NCI-H526 (cell line): ENCODE measurements around the gene AP2M1.
"Not testable (repeated sequence)": the region's sequence is repeated elsewhere in the genome, so short reads cannot be mapped to it uniquely, and the experiment has no call there.

Experiments
- DNase-seq, 2 experiments: peaks; one replicate each; lab custom pipeline; 2025; lab: John Stamatoyannopoulos, UW

The AP2M1 gene

DNA sequence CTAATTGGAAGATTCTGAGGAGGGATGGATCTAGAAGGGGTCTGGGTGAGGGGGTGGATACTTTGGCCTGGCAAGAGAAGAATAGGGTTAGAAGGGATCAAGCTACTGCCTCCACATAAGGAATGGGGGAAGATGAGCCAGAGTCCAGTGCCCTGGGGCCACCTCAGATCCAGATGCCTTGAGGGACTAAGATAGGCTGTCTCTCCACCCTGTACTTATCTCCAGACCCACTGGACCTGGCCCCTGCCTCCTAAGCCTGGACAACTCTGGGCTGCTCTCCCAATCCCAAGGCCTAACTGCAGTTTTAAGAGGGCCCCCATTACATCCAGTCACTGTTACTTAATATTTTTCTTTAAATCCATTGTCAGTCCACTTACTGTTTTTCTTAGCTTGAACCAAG is 17.4 kb upstream of the AP2M1 start:
- no peak for DNase-seq

DNA sequence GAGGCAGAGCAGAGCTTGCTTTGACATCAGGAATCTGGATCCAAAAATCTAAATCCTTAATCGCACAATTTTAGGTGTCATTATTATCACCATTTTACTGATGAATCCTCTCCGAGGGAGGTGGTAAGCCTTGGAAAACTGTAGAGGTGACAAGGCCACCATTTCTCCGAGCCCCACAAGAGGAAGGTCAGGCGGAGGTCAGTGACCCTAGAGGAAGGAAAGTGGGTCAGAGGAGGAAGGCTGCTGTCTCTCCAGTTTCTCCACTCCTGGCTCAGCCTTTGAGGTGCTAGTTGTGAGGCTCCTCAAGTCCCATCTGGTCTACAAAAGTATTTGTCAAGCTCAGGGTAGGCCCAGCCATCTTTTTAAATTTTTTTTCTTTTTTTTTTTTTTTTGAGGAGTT is 16.3 kb upstream of the AP2M1 start:
- DNase-seq, result no peak

DNA sequence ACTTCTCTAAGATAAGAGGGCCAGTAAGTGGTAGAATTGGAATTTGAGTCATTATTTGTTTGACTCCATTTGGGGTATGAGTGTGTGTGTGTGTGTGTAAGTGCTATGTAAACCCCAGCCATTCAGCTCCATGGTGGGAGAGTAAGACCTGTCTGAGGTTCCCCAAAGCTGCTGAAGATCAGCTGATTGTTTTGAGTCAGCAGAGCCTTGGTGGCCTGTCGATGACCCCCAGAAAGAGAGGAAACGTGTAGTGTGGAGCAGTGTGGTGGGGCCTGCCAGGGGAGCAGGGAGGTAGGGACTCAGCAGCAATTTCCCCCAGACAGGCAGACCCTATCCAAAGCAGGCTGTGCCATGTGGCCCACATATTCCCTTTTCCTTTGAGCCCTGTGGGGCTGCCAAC is 14.2 kb upstream of the AP2M1 start:
- DNase-seq, result no peak

DNA sequence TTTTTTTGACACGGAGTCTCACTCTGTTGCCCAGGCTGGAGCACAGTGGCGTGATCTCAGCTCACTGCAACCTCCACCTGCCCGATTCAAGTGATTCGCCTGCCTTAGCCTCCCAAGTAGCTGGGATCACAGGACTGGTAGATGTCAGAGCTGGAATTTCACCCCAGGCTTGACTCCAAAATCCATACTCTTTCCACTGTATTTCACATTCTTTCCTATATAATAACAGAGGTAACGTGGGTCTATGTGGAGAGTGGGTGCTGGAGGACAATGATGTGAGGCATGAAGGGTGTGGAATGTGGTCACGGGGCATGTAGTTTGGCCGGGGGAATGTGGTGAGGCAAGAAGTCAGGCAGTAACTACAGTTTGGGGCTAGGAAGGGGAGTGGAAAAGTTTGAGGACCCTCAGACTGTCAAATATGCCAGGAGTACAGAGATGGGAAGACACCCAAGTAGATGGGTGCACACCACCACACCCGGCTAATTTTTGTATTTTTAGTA is 12.0 kb upstream of the AP2M1 start:
- DNase-seq, result not testable (repeated sequence)

DNA sequence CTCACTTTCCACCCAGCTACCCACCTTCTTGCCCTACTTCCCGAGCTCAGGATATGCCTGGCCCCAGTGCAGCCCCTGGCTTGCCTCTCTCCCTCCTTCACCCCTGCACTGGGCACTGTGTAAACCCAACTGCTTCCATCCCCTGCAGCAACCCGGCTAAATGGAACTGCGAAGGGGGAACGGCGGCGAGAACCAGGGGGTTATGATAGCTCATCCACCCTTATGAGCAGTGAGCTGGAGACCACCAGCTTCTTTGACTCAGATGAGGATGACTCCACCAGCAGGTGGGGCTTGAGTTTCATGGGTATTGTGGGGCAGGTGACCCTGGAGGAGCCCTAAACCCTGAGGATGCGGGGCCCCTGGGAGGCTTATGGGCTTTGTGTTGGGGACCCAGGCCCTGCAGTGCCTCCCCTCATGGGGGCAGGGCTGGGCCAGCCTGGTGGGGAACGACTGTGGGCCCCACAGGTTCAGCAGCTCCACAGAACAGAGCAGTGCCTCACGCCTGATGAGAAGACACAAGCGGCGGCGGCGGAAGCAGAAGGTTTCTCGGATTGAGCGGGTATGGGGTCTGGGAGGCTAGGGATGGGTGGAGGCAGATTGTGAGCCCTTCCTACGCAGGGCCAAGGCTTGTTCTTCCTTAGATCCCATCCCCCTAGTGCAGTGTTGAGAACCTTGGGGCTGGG is 9.9 kb upstream of the AP2M1 start:
- no peak for DNase-seq

DNA sequence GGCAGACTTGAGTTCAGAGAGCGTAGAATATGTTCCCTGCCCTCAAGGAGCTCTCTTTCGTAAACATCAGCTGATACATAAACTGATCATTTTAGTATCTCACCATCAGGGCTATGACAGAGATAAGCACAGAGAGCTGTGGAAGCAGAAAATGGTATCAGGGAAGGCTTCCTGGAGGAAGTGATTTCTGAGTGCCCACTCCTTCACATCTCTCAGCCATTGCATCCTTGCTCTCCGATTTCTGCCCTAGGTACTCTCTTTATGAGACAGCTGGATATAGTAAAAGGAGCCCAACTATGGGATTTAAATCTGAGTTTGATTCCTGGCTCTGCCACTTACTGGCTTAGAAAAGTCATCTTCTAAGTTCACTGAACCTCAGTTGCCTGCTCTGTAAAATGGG is 9.1 kb upstream of the AP2M1 start:
- DNase-seq, result no peak

DNA sequence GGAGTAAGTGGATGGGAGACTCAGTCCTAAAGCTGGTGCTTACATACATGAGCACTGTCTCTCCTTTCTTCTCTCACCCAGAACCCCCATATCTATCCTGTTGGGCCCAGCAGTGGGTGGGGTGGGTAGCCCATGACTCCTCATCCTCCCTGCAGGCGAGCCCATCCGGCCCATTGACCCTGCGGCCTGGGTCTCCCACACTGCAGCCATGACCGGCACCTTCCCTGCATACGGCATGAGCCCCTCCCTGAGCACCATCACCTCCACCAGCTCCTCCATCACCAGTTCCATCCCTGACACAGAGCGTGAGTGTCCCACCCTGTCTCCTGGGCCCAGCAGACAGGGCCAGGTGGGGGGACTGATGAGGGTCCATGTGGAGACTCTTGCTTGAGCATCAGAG is 8.0 kb upstream of the AP2M1 start:
- DNase-seq, result no peak

DNA sequence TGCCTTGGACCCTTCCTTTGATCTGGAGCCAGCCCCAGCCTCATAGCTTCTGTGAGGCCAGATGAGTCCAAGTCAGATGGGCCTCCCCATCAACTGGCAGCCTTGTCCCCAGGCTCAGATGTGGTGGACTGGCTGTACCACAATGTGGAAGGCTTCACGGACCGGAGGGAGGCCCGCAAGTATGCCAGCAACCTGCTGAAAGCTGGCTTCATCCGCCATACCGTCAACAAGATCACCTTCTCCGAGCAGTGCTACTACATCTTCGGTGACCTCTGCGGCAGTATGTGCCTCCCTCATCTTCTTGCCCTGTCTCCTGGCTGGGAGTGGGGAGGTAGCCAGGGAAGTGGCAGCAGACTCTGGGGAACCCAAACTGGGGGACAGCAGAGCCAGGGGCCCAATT is 6.9 kb upstream of the AP2M1 start:
- no peak for DNase-seq

DNA sequence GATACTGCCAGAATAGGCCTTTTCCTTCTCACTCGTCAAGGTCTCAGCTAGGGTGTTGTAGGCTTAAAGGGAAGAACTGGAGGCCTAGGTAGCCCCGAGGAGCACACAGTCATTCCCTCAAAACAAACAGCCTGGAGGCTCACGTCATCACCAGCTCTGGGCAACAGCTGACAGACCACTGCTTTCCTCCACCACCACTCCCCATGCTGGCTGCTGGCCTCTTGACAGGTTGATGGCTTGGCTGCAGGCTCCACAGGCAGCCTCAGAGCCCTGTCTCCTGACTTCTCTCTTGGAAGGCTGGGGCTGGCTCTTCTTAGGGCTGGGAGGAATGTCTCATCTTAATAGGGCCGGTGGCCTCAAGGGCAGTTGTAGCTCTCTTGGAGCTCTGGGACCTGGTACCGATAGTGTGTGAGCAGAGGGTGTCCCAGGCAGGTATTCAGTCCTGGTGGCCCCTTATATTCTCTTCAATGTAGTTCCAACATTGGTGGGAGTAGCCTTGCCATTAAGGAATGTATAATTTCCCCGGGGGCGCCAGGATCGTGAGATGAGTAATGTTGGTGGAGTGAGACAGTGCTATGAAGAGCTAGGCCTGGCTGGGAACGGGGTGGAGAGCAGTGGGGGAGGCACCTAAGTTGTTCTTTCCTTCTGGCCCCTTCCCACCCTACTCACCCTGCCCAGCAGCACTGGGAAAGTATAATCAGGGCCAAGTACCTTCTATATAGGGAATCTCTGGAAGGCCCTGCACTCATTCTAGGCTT is 6.1 kb upstream of the AP2M1 start:
- DNase-seq, result no peak

DNA sequence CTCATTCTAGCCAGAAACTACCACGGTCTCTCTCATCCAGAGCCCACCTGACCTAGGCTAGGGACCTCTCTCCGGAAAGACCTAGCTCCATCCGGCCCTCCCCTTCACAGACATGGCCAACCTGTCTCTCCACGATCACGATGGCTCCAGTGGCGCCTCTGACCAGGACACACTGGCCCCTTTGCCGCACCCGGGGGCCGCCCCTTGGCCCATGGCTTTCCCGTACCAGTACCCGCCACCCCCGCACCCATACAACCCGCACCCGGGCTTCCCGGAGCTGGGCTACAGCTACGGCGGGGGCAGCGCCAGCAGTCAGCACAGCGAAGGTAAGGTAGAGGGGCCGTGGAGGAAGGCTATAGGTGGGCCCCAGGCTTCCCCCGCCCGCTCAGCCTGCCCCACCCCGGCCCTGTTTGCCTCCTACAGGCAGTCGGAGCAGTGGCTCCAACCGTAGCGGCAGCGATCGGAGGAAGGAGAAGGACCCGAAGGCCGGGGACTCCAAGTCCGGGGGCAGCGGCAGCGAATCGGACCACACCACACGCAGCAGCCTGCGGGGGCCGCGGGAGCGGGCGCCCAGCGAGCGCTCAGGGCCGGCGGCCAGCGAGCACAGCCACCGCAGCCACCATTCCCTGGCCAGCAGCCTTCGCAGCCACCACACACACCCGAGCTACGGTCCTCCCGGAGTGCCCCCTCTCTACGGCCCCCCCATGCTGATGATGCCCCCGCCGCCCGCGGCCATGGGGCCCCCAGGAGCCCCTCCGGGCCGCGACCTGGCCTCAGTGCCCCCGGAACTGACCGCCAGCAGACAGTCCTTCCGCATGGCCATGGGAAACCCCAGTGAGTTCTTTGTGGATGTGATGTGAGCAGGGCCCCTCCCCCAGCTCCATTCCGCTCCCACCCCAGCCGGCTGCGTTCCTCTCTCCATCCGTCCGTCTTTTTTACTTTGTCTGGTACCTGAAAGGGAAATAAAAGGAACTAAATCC is 4.5 kb upstream of the AP2M1 start:
- DNase-seq, result no peak

DNA sequence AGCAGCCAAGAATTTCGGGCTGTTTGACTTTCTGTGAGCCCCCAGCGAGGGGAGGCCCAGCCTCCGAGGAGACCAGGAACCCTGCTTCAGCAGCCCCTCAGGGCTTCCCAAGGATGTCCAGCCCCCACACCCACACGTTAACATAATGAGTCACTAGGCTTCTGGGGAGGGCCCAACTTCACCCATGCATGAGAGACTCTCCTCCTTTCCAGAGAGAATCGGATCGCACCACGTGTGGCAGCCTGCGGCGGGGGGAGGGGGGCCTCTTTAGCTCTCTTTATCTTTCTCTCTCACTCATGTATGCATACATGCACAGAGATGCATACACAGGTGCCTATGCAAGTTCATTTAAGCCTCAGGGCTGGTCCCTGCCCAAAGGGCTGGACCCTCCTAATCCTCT is 3.1 kb upstream of the AP2M1 start:
- DNase-seq, result no peak

DNA sequence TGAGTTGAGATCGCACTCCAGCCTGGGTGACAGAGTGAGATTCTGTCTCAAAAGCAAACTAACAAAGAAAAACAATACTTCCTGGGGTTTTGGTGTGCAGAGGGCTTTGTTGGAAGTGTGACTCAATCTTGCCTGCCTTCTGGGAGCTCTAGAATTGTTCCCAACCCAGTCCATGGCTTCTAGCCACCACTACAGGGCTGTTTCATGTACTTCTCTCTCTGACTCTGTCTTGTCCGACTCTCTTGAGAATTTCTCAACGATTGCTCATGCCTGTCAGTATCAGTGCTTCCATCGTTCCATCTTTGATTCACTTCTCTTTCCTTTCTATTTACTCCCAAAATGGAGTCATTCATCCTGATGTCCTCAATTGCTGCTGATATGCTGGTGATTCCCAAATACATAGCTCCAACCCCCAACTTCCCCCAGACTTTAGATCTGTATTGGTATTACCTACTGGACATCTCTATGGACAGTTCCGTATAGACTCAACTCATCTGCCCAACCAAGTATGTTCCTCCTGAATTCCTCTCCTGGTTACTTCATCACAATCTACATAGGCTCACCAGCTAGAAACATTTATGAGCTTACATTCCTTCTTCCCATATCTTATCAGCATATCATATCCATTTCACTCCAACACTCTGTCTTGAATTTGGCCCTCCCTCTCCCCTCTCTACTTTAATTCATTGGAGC is 1.8 kb upstream of the AP2M1 start:
- no peak for DNase-seq

DNA sequence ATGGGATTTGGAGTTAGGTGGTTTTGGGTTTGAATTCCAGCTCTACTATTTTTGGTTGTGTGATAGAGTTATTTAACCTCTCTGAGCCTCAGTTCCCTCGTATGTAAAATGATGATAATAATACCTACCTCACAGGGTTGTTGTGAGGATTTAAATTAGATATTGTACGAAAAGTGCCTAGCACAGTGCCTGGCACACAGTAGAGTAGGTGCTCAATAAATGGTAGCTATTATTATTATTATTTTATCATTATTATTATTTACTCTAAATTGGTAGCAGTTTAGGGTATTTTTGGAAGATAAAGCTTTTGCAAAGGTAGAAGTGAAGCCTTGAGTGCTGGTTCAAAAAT is 1.3 kb upstream of the AP2M1 start:
- DNase-seq, result no peak

DNA sequence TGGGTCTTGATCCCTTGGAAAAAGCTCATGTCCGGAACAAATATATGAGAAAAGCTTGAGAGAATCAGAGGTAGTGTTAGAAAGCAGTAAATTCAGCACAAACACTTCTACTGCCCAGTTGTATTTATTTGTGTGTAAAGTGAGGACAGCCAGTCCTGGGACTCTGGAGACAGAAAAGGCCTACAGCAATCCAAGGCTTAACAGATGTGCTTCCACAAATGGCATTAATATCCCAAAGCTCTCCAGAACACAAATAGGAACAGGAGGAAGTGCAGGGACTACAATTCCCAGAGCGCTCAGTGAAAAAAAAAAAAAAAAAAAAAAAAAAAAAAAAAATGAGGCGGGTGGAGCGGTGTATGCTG is 390 bp upstream of the AP2M1 start:
- no peak for DNase-seq

DNA sequence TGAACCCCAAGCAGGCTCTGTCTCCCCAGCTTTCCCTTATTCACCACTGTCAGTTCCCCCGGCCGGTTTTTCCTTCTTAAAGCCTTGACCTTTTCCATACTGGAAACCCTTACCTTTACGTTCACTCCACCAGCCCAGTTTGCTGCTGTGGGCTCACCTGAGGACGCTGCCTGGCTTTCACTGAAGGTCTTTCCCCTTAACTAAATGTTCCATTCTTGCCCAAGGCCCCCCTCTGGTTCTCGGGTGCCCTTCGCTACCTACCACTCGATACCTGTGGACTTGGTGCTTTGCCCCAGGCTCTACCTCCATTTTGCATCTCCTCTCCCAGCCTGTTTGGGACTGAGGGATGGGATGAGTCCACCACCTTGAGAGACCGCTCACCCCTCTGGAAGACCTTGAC is 851 bp downstream of the AP2M1 start:
- no peak for DNase-seq

DNA sequence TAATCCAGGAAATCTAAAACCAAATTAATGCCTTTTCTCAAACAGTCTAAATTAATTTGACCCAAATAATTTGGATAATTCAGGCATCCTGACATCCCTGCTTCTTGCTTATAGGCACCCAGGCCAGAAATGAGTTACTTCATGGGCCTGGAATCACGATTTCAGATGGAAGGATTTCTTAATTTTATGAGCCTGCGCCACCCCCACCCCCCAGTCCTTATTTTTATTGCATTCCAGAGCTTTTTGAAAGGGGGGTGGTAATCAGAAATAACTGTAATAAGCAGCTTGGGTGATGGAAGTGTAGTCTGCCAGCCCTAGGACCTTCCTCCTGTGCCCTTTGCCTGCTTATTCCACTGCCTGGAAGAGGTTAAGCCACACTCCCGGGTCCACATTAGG is 1.3 kb downstream of the AP2M1 start:
- DNase-seq, result no peak

DNA sequence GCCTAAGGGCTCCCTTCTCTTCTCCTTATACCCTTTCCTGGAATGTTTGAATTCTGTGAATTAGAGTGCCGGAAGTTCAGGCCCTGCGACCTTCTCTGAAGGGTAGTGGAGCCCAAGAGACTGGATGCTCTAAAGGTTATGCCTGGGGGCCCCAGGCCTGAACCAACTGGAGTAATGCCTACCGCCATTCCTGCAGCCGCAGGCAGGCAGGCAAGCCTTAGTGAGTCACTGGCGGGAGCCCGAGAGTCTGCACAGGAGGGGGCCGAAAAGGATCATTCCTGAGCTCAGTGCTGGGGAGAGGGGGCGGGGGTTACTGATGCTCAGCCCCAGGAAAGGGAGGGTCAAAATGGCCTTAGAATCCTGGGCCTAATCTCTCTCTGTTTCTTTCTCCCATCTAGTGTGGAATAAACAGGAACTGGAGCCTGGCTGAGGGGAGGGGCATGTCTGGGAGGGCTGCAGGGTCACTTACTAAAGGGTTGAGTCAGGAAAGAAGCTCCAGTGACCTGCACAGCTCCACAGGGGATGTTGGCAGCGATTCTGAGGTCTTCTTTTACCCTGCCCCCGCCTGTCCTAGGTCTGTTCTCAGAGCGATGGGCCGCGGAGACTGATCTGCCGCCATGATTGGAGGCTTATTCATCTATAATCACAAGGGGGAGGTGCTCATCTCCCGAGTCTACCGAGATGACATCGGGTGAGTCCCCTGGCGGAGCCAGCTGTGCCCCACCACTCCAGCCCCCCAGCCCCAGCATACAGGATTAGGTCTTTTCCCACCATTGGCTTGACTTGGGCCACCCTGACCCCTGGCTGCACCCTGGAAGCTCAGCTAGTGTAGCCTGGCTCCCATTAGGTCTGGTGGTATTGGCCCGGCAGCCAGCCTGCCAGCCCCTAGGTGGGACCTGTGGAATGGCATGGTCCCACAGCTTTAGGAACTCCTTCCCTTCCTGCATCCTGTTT is 2.0 kb downstream of the AP2M1 start:
- peak in 1 of 2 experiments; percentile 23 for DNase-seq

DNA sequence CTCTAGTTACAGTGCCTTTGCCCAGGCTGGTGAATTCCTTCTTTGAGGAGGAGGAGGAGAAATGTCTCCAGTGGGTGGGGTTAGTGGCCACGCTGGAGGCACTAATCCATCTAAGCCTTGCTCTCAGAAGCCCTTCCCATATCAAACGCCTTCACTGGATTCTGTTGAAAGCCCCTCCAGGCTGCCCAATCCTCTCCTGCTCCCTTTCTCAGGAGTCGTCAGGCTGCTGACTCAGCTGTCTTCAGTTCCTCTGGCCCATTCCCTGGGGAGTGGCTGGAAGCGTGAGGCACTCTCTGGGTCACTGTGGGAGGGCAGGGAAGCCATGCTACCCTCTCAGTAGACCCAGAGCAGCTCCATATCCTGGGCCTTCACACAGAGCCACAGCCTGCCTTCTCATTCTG is 2.7 kb downstream of the AP2M1 start:
- no peak for DNase-seq

DNA sequence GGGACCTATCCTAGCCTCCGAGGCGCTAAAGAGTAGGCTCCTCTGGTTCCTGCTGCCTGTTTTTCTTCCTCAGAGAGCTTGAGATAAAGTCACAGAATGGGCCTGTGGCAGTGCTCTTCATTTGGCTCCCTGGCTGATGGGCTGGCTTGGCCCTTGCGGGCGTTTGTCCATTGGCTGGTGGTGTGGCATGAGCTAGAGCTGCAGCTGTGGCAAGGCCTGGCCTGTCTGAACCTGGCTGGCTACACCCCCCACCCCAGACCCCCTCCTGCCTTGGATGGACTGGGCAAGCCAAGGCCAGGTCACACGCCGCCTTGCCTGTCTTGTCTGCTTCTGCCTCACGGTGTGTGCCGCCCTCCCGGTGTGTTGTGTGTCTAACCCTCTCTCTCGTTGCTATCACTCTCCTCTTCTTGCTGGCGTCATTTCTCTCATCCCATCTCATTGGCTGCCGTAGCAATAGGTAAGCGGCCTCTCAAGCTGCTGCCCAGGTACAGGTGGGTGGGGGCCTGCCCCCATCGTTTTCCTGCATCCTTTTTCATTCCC is 3.2 kb downstream of the AP2M1 start:
- no peak for DNase-seq

DNA sequence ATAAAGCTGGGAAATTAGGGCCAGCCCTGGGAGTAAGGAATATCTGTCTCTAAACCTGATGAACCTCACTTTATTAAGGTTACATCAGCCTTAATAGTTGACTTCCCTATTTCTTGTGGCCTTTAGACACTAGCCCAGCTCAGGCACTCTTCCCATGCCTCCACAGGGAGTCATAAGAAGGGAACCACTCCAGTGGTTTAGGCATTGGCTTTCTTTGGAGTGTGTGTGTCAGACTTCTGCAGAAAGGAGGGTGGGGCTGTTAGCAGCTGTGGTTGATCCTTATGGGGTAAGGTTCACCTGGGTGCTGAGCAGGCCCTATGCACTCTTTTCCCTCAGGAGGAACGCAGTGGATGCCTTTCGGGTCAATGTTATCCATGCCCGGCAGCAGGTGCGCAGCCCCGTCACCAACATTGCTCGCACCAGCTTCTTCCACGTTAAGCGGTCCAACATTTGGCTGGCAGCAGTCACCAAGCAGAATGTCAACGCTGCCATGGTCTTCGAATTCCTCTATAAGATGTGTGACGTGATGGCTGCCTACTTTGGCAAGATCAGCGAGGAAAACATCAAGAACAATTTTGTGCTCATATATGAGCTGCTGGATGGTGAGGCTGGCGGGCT is 4.0 kb downstream of the AP2M1 start:
- no peak for DNase-seq
